ENCODE data around the gene TAS2R60.
"Not testable (repeated sequence)": the region's sequence is repeated elsewhere in the genome, so short reads cannot be mapped to it uniquely, and the experiment has no call there.

The TAS2R60 gene

GRCh38 chr7:143397710-143398530 lies 45.3 kb upstream of the TAS2R60 start:
- no peak for DNase-seq (ENCODE audit: low read depth)
- H3K4me3 ChIP-seq (ENCODE audit: low read depth, low read length), result no peak overlapping the region

DNA sequence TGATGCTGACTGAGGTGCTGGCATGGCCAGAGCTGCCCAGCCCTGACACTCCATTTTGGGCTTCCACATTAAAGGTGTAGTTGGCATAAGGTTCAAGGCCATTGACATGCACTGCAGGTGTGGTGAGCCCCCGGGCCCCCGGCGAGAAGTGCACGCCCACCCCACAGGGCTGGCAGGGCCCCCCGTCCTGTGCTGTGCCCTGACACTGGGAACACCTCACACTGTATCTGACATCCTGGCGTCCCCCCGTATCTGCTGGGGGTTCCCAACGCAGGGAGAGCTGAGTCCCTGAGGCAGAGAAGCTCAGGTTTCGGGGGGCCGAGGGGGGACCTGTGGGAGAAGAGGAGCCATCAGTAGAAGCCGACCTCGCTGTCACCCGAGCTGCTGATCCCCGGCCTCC lies 44.6 kb upstream of the TAS2R60 start:
- no peak overlapping the region for H3K4me3 ChIP-seq (ENCODE audit: low read depth, low read length)
- TF ChIP-seq, protein P1, sequence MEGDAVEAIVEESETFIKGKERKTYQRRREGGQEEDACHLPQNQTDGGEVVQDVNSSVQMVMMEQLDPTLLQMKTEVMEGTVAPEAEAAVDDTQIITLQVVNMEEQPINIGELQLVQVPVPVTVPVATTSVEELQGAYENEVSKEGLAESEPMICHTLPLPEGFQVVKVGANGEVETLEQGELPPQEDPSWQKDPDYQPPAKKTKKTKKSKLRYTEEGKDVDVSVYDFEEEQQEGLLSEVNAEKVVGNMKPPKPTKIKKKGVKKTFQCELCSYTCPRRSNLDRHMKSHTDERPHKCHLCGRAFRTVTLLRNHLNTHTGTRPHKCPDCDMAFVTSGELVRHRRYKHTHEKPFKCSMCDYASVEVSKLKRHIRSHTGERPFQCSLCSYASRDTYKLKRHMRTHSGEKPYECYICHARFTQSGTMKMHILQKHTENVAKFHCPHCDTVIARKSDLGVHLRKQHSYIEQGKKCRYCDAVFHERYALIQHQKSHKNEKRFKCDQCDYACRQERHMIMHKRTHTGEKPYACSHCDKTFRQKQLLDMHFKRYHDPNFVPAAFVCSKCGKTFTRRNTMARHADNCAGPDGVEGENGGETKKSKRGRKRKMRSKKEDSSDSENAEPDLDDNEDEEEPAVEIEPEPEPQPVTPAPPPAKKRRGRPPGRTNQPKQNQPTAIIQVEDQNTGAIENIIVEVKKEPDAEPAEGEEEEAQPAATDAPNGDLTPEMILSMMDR (IDR thresholded peaks at IDR 0.05; ENCODE audit: insufficient read depth, low read depth, low read length, missing control alignments), result no peak
- no peak for DNase-seq (ENCODE audit: low read depth)

More at GRCh38 chr7:143397710-143398530, 45.3 kb upstream of the TAS2R60 start:
- TF ChIP-seq, protein P1 (IDR thresholded peaks at IDR 0.05; ENCODE audit: insufficient read depth, low read depth, low read length, missing control alignments), result no peak

DNA sequence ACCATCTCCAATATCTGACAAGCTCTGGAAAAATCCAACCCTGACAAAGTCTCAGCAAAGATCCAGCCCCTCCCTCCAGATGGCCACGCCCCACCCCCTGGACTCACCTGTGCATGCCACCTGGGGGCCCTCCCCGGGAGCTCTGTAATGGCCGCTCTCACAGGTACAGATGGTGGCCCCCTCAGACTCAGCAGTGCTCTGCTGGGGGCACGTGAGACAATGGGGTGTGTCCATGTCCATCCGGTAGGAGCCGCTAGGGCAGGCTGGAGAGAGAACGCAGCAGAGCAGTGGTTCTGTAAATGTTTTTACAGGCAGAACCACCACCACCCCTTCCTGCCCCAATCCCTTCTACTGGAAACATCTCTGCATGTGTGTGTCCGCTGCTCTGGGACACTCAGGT lies 44.1 kb upstream of the TAS2R60 start:
- TF ChIP-seq, protein P1 (IDR thresholded peaks at IDR 0.05; ENCODE audit: insufficient read depth, low read depth, low read length, missing control alignments), result no peak
- no peak overlapping the region for H3K4me3 ChIP-seq (ENCODE audit: low read depth, low read length)
- DNase-seq (ENCODE audit: low read depth), result no peak

GRCh38 chr7:143399642-143400041 lies 43.6 kb upstream of the TAS2R60 start:
- TF ChIP-seq, protein P1 (IDR thresholded peaks at IDR 0.05; ENCODE audit: insufficient read depth, low read depth, low read length, missing control alignments), result no peak
- DNase-seq (ENCODE audit: low read depth), result no peak

DNA sequence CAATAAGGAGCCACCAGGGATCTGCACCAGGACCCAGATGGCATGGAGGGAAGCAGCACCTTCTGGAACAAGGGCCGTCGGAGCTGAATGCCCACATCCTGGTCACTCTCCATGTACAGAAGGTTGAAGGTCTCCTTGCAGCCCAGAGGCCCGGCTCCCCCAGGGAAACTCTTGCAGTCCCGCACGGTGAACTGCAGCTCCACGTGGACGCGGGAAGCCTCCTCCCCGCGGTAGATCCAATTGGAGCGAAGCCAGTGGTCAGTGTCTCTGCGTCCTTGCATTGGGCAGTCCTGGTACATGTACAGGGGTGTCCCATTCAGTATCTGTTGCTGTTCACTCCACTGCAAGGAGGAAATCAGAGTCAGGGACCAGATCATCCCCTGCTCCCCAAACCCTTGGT lies 42.0 kb upstream of the TAS2R60 start:
- no peak for DNase-seq (ENCODE audit: low read depth)
- TF ChIP-seq, protein P1 (IDR thresholded peaks at IDR 0.05; ENCODE audit: insufficient read depth, low read depth, low read length, missing control alignments), result no peak

More at GRCh38 chr7:143399642-143400041, 43.6 kb upstream of the TAS2R60 start:
- H3K4me3 ChIP-seq (ENCODE audit: low read depth, low read length), result no peak overlapping the region

GRCh38 chr7:143402233-143402632 lies 41.0 kb upstream of the TAS2R60 start:
- not testable (repeated sequence) for DNase-seq (ENCODE audit: low read depth); H3K4me3 ChIP-seq (ENCODE audit: low read depth, low read length)

More for the DNA sequence above, 42.0 kb upstream of the TAS2R60 start:
- no peak overlapping the region for H3K4me3 ChIP-seq (ENCODE audit: low read depth, low read length)

GRCh38 chr7:143405173-143406001 lies 37.9 kb upstream of the TAS2R60 start:
- H3K4me3 ChIP-seq (ENCODE audit: low read depth, low read length), result no peak overlapping the region
- TF ChIP-seq, protein P1 (IDR thresholded peaks at IDR 0.05; ENCODE audit: insufficient read depth, low read depth, low read length, missing control alignments), result no peak
- no peak for DNase-seq (ENCODE audit: low read depth)

Data from GM12865 (cell line).